GM23338 (cell line): ENCODE measurements around the gene FOXQ1. TPM values are rescaled to one million over a fixed set of nuclear protein-coding genes. Genes with fewer than 3 reads are reported as not detected.

ENCODE experiments used
- ATAC-seq: fragments of 200-7000 bp; cut with Tn5 transposase; 3 replicates; pipeline ENCODE4 v1.9.1; 2020
- DNase-seq: peaks from one replicate; pipeline ENCODE4 v3.0.0-alpha.2; 2015; ENCODE audit warnings: low spot score
- H2AFZ ChIP-seq: fragments of 200-600 bp; sonication (generic); 2 replicates; pipeline ENCODE4 v1.8.0; 2016; ENCODE audit warnings: antibody characterized with exemption, mild to moderate bottlenecking, moderate library complexity
- H3F3A ChIP-seq: fragments of 200-600 bp; sonication (generic); replicated peaks from 2 replicates; pipeline ENCODE4 v1.8.0; 2017; ENCODE audit warnings: antibody characterized with exemption, mixed run types, low read depth
- H3K27ac ChIP-seq: fragments of 200-600 bp; sonication (generic); 2 replicates; pipeline ENCODE4 v1.6.1; 2016; ENCODE audit warnings: low read depth
- H3K27me3 ChIP-seq: fragments of 200-600 bp; sonication (generic); 2 replicates; pipeline ENCODE4 v1.8.0; 2016; ENCODE audit warnings: mild to moderate bottlenecking, mixed run types, moderate library complexity; ENCODE audit not compliant: insufficient read depth
- H3K36me3 ChIP-seq: fragments of 200-600 bp; sonication (generic); 2 replicates; pipeline ENCODE4 v1.8.0; 2016; ENCODE audit warnings: mild to moderate bottlenecking; ENCODE audit not compliant: insufficient read depth
- H3K4me1 ChIP-seq: fragments of 200-600 bp; sonication (generic); 2 replicates; pipeline ENCODE4 v1.8.0; 2016; ENCODE audit warnings: mild to moderate bottlenecking, moderate library complexity; ENCODE audit not compliant: insufficient read depth
- H3K4me2 ChIP-seq: fragments of 200-600 bp; sonication (generic); 2 replicates; pipeline ENCODE4 v1.7.1; 2017; ENCODE audit warnings: mixed run types
- H3K4me3 ChIP-seq: fragments of 200-600 bp; sonication (generic); 2 replicates; pipeline ENCODE4 v1.6.1; 2016; ENCODE audit warnings: mixed run types
- H3K79me2 ChIP-seq: fragments of 200-600 bp; sonication (generic); replicated peaks from 2 replicates; pipeline ENCODE4 v1.8.0; 2017; ENCODE audit warnings: mild to moderate bottlenecking; ENCODE audit not compliant: insufficient read depth
- H3K9me2 ChIP-seq: fragments of 200-600 bp; sonication (generic); 2 replicates; pipeline ENCODE4 v1.8.0; 2017; ENCODE audit not compliant: insufficient read depth
- H4K20me1 ChIP-seq: fragments of 200-600 bp; sonication (generic); replicated peaks from 2 replicates; pipeline ENCODE4 v1.8.0; 2017; ENCODE audit warnings: mild to moderate bottlenecking; ENCODE audit not compliant: insufficient read depth
- H3K27ac Mint-ChIP-seq: 2 replicates; pipeline ENCODE4 v1.8.0; 2020; ENCODE audit warnings: inconsistent platforms, mild to moderate bottlenecking, moderate library complexity, mixed read lengths
- H3K27me3 Mint-ChIP-seq: 3 replicates; pipeline ENCODE4 v1.8.0; 2022; ENCODE audit warnings: low read depth, mild to moderate bottlenecking, moderate library complexity, mixed read lengths, inconsistent platforms; ENCODE audit not compliant: insufficient read depth, poor library complexity
- H3K36me3 Mint-ChIP-seq: 3 replicates; pipeline ENCODE4 v1.8.0; 2021; ENCODE audit warnings: low read depth, mild to moderate bottlenecking, inconsistent platforms, moderate library complexity, mixed read lengths
- H3K4me1 Mint-ChIP-seq: 3 replicates; pipeline ENCODE4 v1.8.0; 2020; ENCODE audit warnings: mild to moderate bottlenecking, inconsistent platforms, mixed read lengths
- H3K4me3 Mint-ChIP-seq: 3 replicates; pipeline ENCODE4 v1.8.0; 2021; ENCODE audit warnings: moderate library complexity, mild to moderate bottlenecking, inconsistent platforms, mixed read lengths
- H3K9me3 Mint-ChIP-seq: 3 replicates; pipeline ENCODE4 v1.8.0; 2020; ENCODE audit warnings: moderate library complexity, mild to moderate bottlenecking, inconsistent platforms, mixed read lengths
- CREB1 ChIP-seq: fragments of 250-450 bp; sonication (Bioruptor Pico); IDR thresholded peaks from 2 replicates; pipeline ENCODE4 v1.5.0; 2020; ENCODE audit warnings: low read depth, mild to moderate bottlenecking, moderate library complexity
- EZH2phosphoT487 ChIP-seq: fragments of 200-600 bp; sonication (generic); IDR thresholded peaks from one replicate; pipeline ENCODE4 v1.8.1; 2018; ENCODE audit warnings: antibody characterized with exemption; ENCODE audit not compliant: unreplicated experiment
- JUNB ChIP-seq: IDR thresholded peaks from one replicate; pipeline ENCODE4 v1.6.1; 2016; ENCODE audit warnings: antibody characterized with exemption; ENCODE audit not compliant: unreplicated experiment
- NANOG ChIP-seq: IDR thresholded peaks from 2 replicates; pipeline ENCODE4 v1.6.1; 2016; ENCODE audit warnings: antibody characterized with exemption, borderline replicate concordance
- STAT1 ChIP-seq: IDR thresholded peaks from one replicate; pipeline ENCODE4 v1.6.1; 2016; ENCODE audit warnings: antibody characterized with exemption; ENCODE audit not compliant: unreplicated experiment
- ZNF114 ChIP-seq: fragments of 250-450 bp; sonication (Bioruptor Pico); IDR thresholded peaks from 2 replicates; pipeline ENCODE4 v1.5.0; 2020; ENCODE audit warnings: mild to moderate bottlenecking, moderate library complexity
- ZNF331 ChIP-seq: fragments of 250-450 bp; sonication (Bioruptor Pico); IDR thresholded peaks from 2 replicates; pipeline ENCODE4 v1.5.0; 2020; ENCODE audit warnings: low read depth, mild to moderate bottlenecking, moderate library complexity
- polyA plus RNA-seq: library from polyadenylated mRNA; unstranded; fragments of >200 nt; fragmentation: Nextera tagmentation; extraction: Ambion mirVana; gene quantifications from 2 replicates; pipeline ENCODE4 v1.2.1, GENCODE V29; 2016
- total RNA-seq: library from RNA; depleted of rRNA; stranded (reverse); fragments of >200 nt; shearing (Covaris generic); gene quantifications from 2 replicates; pipeline ENCODE4 v1.2.3, GENCODE V29; 2014
- TF ChIP-seq, protein P1 (sequence below): IDR thresholded peaks from 2 replicates; pipeline ENCODE4 v1.6.1; 2016; ENCODE audit warnings: antibody characterized with exemption
- TF ChIP-seq, protein P2 (sequence below), 2 experiments: fragments of 200-600 bp in 1 of 2; sonication (generic) in 1 of 2; conservative IDR thresholded peaks; 2 replicates each; pipeline versions ENCODE4 v1.5.1 to v1.6.1; 2016 to 2017; ENCODE audit warnings: antibody characterized with exemption in 2 of 2, low read depth in 2 of 2, mild to moderate bottlenecking in 2 of 2, moderate library complexity in 1 of 2
- TF ChIP-seq, protein P3 (sequence below): fragments of 250-450 bp; sonication (Bioruptor Pico); IDR thresholded peaks from 2 replicates; pipeline ENCODE4 v1.5.0; 2020; ENCODE audit warnings: mild to moderate bottlenecking, moderate library complexity

FOXQ1 gene
- total and polyA plus RNA-seq, 2 experiments from 2014 or later: not detected

- TF ChIP-seq, protein P1, sequence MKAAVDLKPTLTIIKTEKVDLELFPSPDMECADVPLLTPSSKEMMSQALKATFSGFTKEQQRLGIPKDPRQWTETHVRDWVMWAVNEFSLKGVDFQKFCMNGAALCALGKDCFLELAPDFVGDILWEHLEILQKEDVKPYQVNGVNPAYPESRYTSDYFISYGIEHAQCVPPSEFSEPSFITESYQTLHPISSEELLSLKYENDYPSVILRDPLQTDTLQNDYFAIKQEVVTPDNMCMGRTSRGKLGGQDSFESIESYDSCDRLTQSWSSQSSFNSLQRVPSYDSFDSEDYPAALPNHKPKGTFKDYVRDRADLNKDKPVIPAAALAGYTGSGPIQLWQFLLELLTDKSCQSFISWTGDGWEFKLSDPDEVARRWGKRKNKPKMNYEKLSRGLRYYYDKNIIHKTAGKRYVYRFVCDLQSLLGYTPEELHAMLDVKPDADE: no peak
- TF ChIP-seq, protein P2, sequence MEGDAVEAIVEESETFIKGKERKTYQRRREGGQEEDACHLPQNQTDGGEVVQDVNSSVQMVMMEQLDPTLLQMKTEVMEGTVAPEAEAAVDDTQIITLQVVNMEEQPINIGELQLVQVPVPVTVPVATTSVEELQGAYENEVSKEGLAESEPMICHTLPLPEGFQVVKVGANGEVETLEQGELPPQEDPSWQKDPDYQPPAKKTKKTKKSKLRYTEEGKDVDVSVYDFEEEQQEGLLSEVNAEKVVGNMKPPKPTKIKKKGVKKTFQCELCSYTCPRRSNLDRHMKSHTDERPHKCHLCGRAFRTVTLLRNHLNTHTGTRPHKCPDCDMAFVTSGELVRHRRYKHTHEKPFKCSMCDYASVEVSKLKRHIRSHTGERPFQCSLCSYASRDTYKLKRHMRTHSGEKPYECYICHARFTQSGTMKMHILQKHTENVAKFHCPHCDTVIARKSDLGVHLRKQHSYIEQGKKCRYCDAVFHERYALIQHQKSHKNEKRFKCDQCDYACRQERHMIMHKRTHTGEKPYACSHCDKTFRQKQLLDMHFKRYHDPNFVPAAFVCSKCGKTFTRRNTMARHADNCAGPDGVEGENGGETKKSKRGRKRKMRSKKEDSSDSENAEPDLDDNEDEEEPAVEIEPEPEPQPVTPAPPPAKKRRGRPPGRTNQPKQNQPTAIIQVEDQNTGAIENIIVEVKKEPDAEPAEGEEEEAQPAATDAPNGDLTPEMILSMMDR (conservative IDR thresholded peaks at IDR 0.05; ENCODE audit: low read depth in 2 of 2): no peak
- TF ChIP-seq JUNB (no peak), CREB1 (CRISPR knock-in tag) (no peak), EZH2phosphoT487 (no peak)
These were observed 20.5 kb upstream of the FOXQ1 start (continued) for GRCh38 chr6:1291381-1291780.

- ATAC-seq (no peak), DNase-seq (no peak)
- Mint-ChIP-seq H3K27ac (no peak overlapping the region), H3K9me3 (no peaks in the 10 kb centered on the region), H3K4me3 (no peak overlapping the region), H3K4me1 (no peaks in the 10 kb centered on the region), H3K27me3 (peaks cover 5% of the 10 kb centered on the region), H3K36me3 (no peaks in the 10 kb centered on the region)
- Histone ChIP-seq H3K79me2 (no peaks in the 10 kb centered on the region), H3K27ac (no peak overlapping the region), H2AFZ (no peak overlapping the region), H3K9me2 (no peaks in the 10 kb centered on the region), H3K4me3 (no peak overlapping the region), H4K20me1 (no peaks in the 10 kb centered on the region), H3K36me3 (no peaks in the 10 kb centered on the region), H3F3A (no peaks in the 10 kb centered on the region), H3K4me1 (no peaks in the 10 kb centered on the region), H3K4me2 (no peak overlapping the region), H3K27me3 (no peaks in the 10 kb centered on the region)
- TF ChIP-seq, protein P2 (conservative IDR thresholded peaks at IDR 0.05; ENCODE audit: low read depth in 2 of 2): no peak
- TF ChIP-seq STAT1 (no peak), ZNF114 (CRISPR knock-in tag) (no peak), NANOG (no peak), EZH2phosphoT487 (no peak), ZNF331 (CRISPR knock-in tag) (no peak), CREB1 (CRISPR knock-in tag) (no peak), JUNB (no peak)
- TF ChIP-seq, protein P3, sequence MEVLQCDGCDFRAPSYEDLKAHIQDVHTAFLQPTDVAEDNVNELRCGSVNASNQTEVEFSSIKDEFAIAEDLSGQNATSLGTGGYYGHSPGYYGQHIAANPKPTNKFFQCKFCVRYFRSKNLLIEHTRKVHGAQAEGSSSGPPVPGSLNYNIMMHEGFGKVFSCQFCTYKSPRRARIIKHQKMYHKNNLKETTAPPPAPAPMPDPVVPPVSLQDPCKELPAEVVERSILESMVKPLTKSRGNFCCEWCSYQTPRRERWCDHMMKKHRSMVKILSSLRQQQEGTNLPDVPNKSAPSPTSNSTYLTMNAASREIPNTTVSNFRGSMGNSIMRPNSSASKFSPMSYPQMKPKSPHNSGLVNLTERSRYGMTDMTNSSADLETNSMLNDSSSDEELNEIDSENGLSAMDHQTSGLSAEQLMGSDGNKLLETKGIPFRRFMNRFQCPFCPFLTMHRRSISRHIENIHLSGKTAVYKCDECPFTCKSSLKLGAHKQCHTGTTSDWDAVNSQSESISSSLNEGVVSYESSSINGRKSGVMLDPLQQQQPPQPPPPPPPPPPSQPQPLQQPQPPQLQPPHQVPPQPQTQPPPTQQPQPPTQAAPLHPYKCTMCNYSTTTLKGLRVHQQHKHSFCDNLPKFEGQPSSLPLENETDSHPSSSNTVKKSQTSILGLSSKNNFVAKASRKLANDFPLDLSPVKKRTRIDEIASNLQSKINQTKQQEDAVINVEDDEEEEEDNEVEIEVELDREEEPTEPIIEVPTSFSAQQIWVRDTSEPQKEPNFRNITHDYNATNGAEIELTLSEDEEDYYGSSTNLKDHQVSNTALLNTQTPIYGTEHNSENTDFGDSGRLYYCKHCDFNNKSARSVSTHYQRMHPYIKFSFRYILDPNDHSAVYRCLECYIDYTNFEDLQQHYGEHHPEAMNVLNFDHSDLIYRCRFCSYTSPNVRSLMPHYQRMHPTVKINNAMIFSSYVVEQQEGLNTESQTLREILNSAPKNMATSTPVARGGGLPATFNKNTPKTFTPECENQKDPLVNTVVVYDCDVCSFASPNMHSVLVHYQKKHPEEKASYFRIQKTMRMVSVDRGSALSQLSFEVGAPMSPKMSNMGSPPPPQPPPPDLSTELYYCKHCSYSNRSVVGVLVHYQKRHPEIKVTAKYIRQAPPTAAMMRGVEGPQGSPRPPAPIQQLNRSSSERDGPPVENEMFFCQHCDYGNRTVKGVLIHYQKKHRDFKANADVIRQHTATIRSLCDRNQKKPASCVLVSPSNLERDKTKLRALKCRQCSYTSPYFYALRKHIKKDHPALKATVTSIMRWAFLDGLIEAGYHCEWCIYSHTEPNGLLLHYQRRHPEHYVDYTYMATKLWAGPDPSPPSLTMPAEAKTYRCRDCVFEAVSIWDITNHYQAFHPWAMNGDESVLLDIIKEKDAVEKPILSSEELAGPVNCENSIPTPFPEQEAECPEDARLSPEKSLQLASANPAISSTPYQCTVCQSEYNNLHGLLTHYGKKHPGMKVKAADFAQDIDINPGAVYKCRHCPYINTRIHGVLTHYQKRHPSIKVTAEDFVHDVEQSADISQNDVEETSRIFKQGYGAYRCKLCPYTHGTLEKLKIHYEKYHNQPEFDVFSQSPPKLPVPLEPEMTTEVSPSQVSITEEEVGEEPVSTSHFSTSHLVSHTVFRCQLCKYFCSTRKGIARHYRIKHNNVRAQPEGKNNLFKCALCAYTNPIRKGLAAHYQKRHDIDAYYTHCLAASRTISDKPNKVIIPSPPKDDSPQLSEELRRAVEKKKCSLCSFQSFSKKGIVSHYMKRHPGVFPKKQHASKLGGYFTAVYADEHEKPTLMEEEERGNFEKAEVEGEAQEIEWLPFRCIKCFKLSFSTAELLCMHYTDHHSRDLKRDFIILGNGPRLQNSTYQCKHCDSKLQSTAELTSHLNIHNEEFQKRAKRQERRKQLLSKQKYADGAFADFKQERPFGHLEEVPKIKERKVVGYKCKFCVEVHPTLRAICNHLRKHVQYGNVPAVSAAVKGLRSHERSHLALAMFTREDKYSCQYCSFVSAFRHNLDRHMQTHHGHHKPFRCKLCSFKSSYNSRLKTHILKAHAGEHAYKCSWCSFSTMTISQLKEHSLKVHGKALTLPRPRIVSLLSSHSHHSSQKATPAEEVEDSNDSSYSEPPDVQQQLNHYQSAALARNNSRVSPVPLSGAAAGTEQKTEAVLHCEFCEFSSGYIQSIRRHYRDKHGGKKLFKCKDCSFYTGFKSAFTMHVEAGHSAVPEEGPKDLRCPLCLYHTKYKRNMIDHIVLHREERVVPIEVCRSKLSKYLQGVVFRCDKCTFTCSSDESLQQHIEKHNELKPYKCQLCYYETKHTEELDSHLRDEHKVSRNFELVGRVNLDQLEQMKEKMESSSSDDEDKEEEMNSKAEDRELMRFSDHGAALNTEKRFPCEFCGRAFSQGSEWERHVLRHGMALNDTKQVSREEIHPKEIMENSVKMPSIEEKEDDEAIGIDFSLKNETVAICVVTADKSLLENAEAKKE (CRISPR knock-in tag): no peak
These were observed 16.5 kb upstream of the FOXQ1 start for GRCh38 chr6:1295420-1295819.
